ENCODE results near the gene PRDM11. TPM values are rescaled to one million over a fixed set of nuclear protein-coding genes. Genes with fewer than 3 reads are reported as not detected.

The PRDM11 gene
- total RNA-seq, 1 experiment from 2014 or later, result 8.1 TPM

GRCh38 chr11:45147017-45147728, 734 bp downstream of the PRDM11 start:
- H3K27me3 Mint-ChIP-seq (ENCODE audit: unreplicated experiment), result peaks cover 31% of the 10 kb centered on the region
- peak; percentile 96 for DNase-seq
- peak overlapping the region; percentile 88 for H3K27ac Mint-ChIP-seq (ENCODE audit: unreplicated experiment)
- peak overlapping the region; percentile 87 for H3K4me3 Mint-ChIP-seq (ENCODE audit: low read depth, unreplicated experiment)
- TF ChIP-seq CTCF (IDR thresholded peaks at IDR 0.05; ENCODE audit: unreplicated experiment), result no peak
- intact Hi-C loops (cut with micrococcal nuclease; ENCODE audit: unreplicated experiment), result no loop called here
- CTCF ChIA-PET, result interaction anchor here (0.6 kb wide), 1 partner anchor 510 kb away, joined by 3 read pairs; no protein-coding TSS in a partner anchor
- peaks cover 2% of the 10 kb centered on the region for H3K9me3 Mint-ChIP-seq (ENCODE audit: low read depth, unreplicated experiment)
- H3K4me1 Mint-ChIP-seq (ENCODE audit: low read depth, unreplicated experiment), result peaks cover 8% of the 10 kb centered on the region
- H3K36me3 Mint-ChIP-seq (ENCODE audit: insufficient read depth, unreplicated experiment), result peaks cover 30% of the 10 kb centered on the region
- no TSS peak for BruUV-seq (replicated peaks)

GRCh38 chr11:45147891-45148675, 1.6 kb downstream of the PRDM11 start:
- intact Hi-C loops (cut with micrococcal nuclease; ENCODE audit: unreplicated experiment), result no loop called here
- Mint-ChIP-seq H3K9me3 (ENCODE audit: low read depth, unreplicated experiment) (peaks cover 2% of the 10 kb centered on the region), H3K27ac (ENCODE audit: unreplicated experiment) (peak overlapping the region; percentile 88), H3K4me3 (ENCODE audit: low read depth, unreplicated experiment) (peak overlapping the region; percentile 87), H3K4me1 (ENCODE audit: low read depth, unreplicated experiment) (peaks cover 8% of the 10 kb centered on the region), H3K36me3 (ENCODE audit: insufficient read depth, unreplicated experiment) (peaks cover 30% of the 10 kb centered on the region), H3K27me3 (ENCODE audit: unreplicated experiment) (peaks cover 22% of the 10 kb centered on the region)
- no peak for TF ChIP-seq CTCF (IDR thresholded peaks at IDR 0.05; ENCODE audit: unreplicated experiment)
- TSS peak; percentile 47 for BruUV-seq (replicated peaks)
- CTCF ChIA-PET, result no interaction called here
- no peak for DNase-seq

GRCh38 chr11:45149483-45150056, 3.1 kb downstream of the PRDM11 start:
- H3K4me1 Mint-ChIP-seq (ENCODE audit: low read depth, unreplicated experiment), result peaks cover 8% of the 10 kb centered on the region
- BruUV-seq (replicated peaks), result no TSS peak
- DNase-seq, result no peak
- peaks cover 2% of the 10 kb centered on the region for H3K9me3 Mint-ChIP-seq (ENCODE audit: low read depth, unreplicated experiment)
- H3K27me3 Mint-ChIP-seq (ENCODE audit: unreplicated experiment), result peaks cover 7% of the 10 kb centered on the region
- no peak for TF ChIP-seq CTCF (IDR thresholded peaks at IDR 0.05; ENCODE audit: unreplicated experiment)
- no peak overlapping the region for H3K4me3 Mint-ChIP-seq (ENCODE audit: low read depth, unreplicated experiment)
- intact Hi-C loops (cut with micrococcal nuclease; ENCODE audit: unreplicated experiment), result no loop called here
- H3K27ac Mint-ChIP-seq (ENCODE audit: unreplicated experiment), result no peak overlapping the region
- CTCF ChIA-PET, result no interaction called here
- H3K36me3 Mint-ChIP-seq (ENCODE audit: insufficient read depth, unreplicated experiment), result peaks cover 30% of the 10 kb centered on the region

- Mint-ChIP-seq H3K4me3 (ENCODE audit: low read depth, unreplicated experiment) (no peak overlapping the region), H3K36me3 (ENCODE audit: insufficient read depth, unreplicated experiment) (peaks cover 30% of the 10 kb centered on the region), H3K27ac (ENCODE audit: unreplicated experiment) (no peak overlapping the region), H3K4me1 (ENCODE audit: low read depth, unreplicated experiment) (peaks cover 8% of the 10 kb centered on the region), H3K27me3 (ENCODE audit: unreplicated experiment) (no peaks in the 10 kb centered on the region), H3K9me3 (ENCODE audit: low read depth, unreplicated experiment) (peaks cover 2% of the 10 kb centered on the region)
- no peak for DNase-seq
- BruUV-seq (replicated peaks), result no TSS peak
- CTCF ChIA-PET, result no interaction called here
- no peak for TF ChIP-seq CTCF (IDR thresholded peaks at IDR 0.05; ENCODE audit: unreplicated experiment)
- intact Hi-C loops (cut with micrococcal nuclease; ENCODE audit: unreplicated experiment), result no loop called here
These were observed 3.9 kb downstream of the PRDM11 start for GRCh38 chr11:45150301-45150700.
